HG02763 (cell line): Measurements from ENCODE around the gene DMPK.
A peak's percentile ranks its signal among the peaks of the same experiment; 100 is the strongest.

Experiments
- ATAC-seq: cut with Tn5 transposase; IDR thresholded peaks from one replicate; pipeline ENCODE4 v1.9.1; 2021; ENCODE audit warnings: mild to moderate bottlenecking, moderate library complexity; ENCODE audit not compliant: unreplicated experiment

The DMPK gene

GRCh38 chr19:45770192-45771101 is 11.8 kb downstream of the DMPK start:
- peak; percentile 46 for ATAC-seq

GRCh38 chr19:45769821-45770191 is 12.5 kb downstream of the DMPK start:
- ATAC-seq = no peak

GRCh38 chr19:45768984-45769782 is 13.1 kb downstream of the DMPK start, which contains the start of gene SIX5:
Gene SIX5, minus strand, starts transcription at chr19:45769252. Its CDS starts 408 bp downstream, at chr19:45768844.
- ATAC-seq = peak; percentile 61

GRCh38 chr19:45768655-45768983 is 13.7 kb downstream of the DMPK start:
- no peak for ATAC-seq

- no peak for ATAC-seq
These were observed 14.2 kb downstream of the DMPK start for GRCh38 chr19:45767881-45768654.

- no peak for ATAC-seq
These were observed 14.8 kb downstream of the DMPK start for GRCh38 chr19:45767410-45767880.

- ATAC-seq = no peak
These were observed 15.4 kb downstream of the DMPK start for GRCh38 chr19:45766869-45767346.

GRCh38 chr19:45766296-45766868 is 15.9 kb downstream of the DMPK start:
- no peak for ATAC-seq

GRCh38 chr19:45765702-45766295 is 16.5 kb downstream of the DMPK start:
- ATAC-seq = no peak

GRCh38 chr19:45764945-45765701 is 17.2 kb downstream of the DMPK start:
- no peak for ATAC-seq

GRCh38 chr19:45764475-45764874 is 17.8 kb downstream of the DMPK start:
- no peak for ATAC-seq

- ATAC-seq = no peak
These were observed 18.5 kb downstream of the DMPK start for GRCh38 chr19:45763691-45764294.

GRCh38 chr19:45762870-45763631 is 19.2 kb downstream of the DMPK start:
- ATAC-seq = no peak

GRCh38 chr19:45761714-45762113 is 20.6 kb downstream of the DMPK start:
- no peak for ATAC-seq

GRCh38 chr19:45758921-45759320 is 23.4 kb downstream of the DMPK start:
- no peak for ATAC-seq

GRCh38 chr19:45757695-45758094 is 24.6 kb downstream of the DMPK start:
- no peak for ATAC-seq

GRCh38 chr19:45754323-45754722 is 28.0 kb downstream of the DMPK start:
- ATAC-seq = no peak

- no peak for ATAC-seq
These were observed 28.7 kb downstream of the DMPK start for GRCh38 chr19:45753548-45753947.
